Activated T-cell treated with anti-CD3 and anti-CD28 coated beads, Interleukin-2, amount 50 U/mL, for 4 hours (primary cell): Measurements from ENCODE around the gene UTP18. TPM values are rescaled to one million over a fixed set of nuclear protein-coding genes. Genes with fewer than 3 reads are reported as not detected.
"Not testable (repeated sequence)": the region's sequence is repeated elsewhere in the genome, so short reads cannot be mapped to it uniquely, and the experiment has no call there.

Source experiments
- ATAC-seq, 2 donors: fragments of 200-7000 bp; cut with Tn5 transposase; one replicate each; pipeline ENCODE4 v1.10.0; 2021
- DNase-seq: peaks from one replicate; pipeline ENCODE4 v3.0.0-alpha.2; 2020
- H3K27me3 Mint-ChIP-seq: one replicate; pipeline ENCODE4 v1.8.0; 2021; ENCODE audit warnings: low read depth, mixed read lengths
- H3K36me3 Mint-ChIP-seq: one replicate; pipeline ENCODE4 v1.8.0; 2022; ENCODE audit warnings: mixed read lengths; ENCODE audit not compliant: insufficient read depth
- H3K4me1 Mint-ChIP-seq: one replicate; pipeline ENCODE4 v1.8.0; 2021; ENCODE audit warnings: low read depth, mixed read lengths
- H3K4me3 Mint-ChIP-seq: one replicate; pipeline ENCODE4 v1.8.0; 2021; ENCODE audit warnings: mild to moderate bottlenecking, moderate library complexity, mixed read lengths
- H3K9me3 Mint-ChIP-seq: one replicate; pipeline ENCODE4 v1.8.0; 2021; ENCODE audit warnings: mixed read lengths
- total RNA-seq, 3 donors: library from RNA; stranded (reverse); gene quantifications; one replicate each; pipeline ENCODE4 v1.2.1, GENCODE V29; 2021

Gene UTP18
- 100 to 1,000 TPM in 1 of 3 donors, 10 to 100 TPM in 2; 80.0 to 103 (median 89.0) TPM for total RNA-seq

- Mint-ChIP-seq H3K27me3 (no peaks in the 10 kb centered on the region), H3K36me3 (peaks cover 21% of the 10 kb centered on the region), H3K4me3 (peak within 1 kb of the TSS; percentile 89), H3K9me3 (no peaks in the 10 kb centered on the region), H3K4me1 (peaks cover 63% of the 10 kb centered on the region)
- ATAC-seq (peak; percentile 83 to 84), DNase-seq (peak; percentile 95)
These were observed at the start of gene UTP18 for GRCh38 chr17:51260237-51261023. Gene UTP18 (plus strand): TSS chr17:51260546. CDS start chr17:51260585, 39 bp downstream.

DNA sequence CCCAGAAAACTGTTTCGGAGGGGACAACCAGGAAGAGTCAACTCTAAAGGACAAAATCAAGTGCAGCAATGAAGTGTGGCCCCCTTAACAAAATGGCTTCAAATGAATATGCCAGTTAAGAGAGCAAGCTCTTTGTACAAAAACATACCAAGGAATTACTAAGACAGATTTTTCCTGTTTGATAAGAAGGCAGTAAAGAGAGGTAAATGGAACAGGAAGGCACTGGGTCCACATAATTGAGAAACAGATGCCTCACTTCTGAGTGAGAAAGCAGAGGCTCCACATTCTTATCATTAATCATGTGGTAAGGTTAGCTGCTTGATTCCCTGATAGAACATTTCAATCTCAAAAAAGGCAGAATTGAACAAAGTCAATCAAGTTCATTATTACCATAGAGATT lies 45.4 kb upstream of the UTP18 start:
- H3K36me3 Mint-ChIP-seq = peaks cover 16% of the 10 kb centered on the region
- H3K4me3 Mint-ChIP-seq = no peak overlapping the region
- no peaks in the 10 kb centered on the region for H3K4me1 Mint-ChIP-seq
- no peaks in the 10 kb centered on the region for H3K27me3 Mint-ChIP-seq
- H3K9me3 Mint-ChIP-seq = no peaks in the 10 kb centered on the region
- DNase-seq (no peak), ATAC-seq (no peak)

GRCh38 chr17:51217946-51218345 lies 42.4 kb upstream of the UTP18 start:
- ATAC-seq (no peak), DNase-seq (no peak)
- Mint-ChIP-seq H3K27me3 (no peaks in the 10 kb centered on the region), H3K9me3 (no peaks in the 10 kb centered on the region), H3K4me1 (no peaks in the 10 kb centered on the region), H3K4me3 (no peak overlapping the region), H3K36me3 (peaks cover 21% of the 10 kb centered on the region)

DNA sequence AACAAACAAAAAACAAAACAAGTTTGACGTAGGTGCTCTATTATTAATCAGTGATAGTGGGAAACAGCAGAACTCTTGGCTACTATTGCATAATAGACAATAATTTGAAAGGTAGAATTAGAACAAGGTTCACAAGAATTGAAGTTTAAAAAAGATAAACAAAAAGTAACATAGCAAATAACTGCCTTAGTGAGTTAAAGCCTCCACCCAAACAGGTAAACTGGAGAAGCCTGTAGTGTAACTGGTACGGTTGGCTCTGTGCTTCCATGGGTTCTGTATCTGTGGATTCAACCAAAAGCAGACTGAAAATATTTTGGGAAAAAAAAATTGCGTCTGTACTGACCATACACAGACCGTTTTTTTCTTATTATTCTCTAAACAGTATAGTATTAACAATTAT lies 39.0 kb upstream of the UTP18 start:
- Mint-ChIP-seq H3K4me1 (peaks cover 17% of the 10 kb centered on the region), H3K27me3 (no peaks in the 10 kb centered on the region), H3K4me3 (no peak overlapping the region), H3K9me3 (no peaks in the 10 kb centered on the region), H3K36me3 (peaks cover 33% of the 10 kb centered on the region)
- DNase-seq (no peak), ATAC-seq (no peak)

GRCh38 chr17:51224402-51225262 lies 35.7 kb upstream of the UTP18 start:
- DNase-seq = no peak
- H3K4me1 Mint-ChIP-seq = peaks cover 22% of the 10 kb centered on the region
- H3K9me3 Mint-ChIP-seq = no peaks in the 10 kb centered on the region
- no peak for ATAC-seq
- no peak overlapping the region for H3K4me3 Mint-ChIP-seq
- H3K36me3 Mint-ChIP-seq = peaks cover 25% of the 10 kb centered on the region
- H3K27me3 Mint-ChIP-seq = no peaks in the 10 kb centered on the region

DNA sequence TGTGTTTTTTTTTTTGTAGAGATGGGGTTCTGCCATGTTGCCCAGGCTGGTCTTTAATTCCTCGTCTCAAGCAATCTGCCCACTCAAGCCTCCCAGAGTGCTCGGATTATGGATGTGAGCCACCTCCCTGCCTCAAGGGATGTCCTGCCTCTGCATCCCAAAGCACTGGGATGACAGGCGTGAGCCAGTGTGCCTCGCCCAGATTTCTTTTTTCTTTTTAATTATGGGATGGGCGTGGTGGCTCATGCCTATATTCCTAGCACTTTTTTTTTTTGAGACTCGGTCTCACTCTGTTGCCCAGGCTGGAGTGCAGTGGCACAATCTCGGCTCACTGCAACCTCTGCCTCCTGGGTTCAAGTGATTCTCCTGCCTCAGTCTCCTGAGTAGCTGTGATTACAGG lies 34.8 kb upstream of the UTP18 start:
- peaks cover 20% of the 10 kb centered on the region for H3K36me3 Mint-ChIP-seq
- ATAC-seq, H3K9me3 Mint-ChIP-seq, DNase-seq, H3K4me3 Mint-ChIP-seq, H3K27me3 Mint-ChIP-seq: not testable (repeated sequence)
- H3K4me1 Mint-ChIP-seq = peaks cover 30% of the 10 kb centered on the region

- Mint-ChIP-seq H3K9me3 (no peaks in the 10 kb centered on the region), H3K27me3 (no peaks in the 10 kb centered on the region), H3K36me3 (peaks cover 14% of the 10 kb centered on the region), H3K4me1 (peaks cover 38% of the 10 kb centered on the region), H3K4me3 (no peak overlapping the region)
- DNase-seq = no peak
- no peak for ATAC-seq
These were observed 32.2 kb upstream of the UTP18 start for GRCh38 chr17:51228161-51228560.

- peaks cover 31% of the 10 kb centered on the region for H3K4me1 Mint-ChIP-seq
- H3K9me3 Mint-ChIP-seq = no peaks in the 10 kb centered on the region
- no peak overlapping the region for H3K4me3 Mint-ChIP-seq
- peaks cover 3% of the 10 kb centered on the region for H3K36me3 Mint-ChIP-seq
- ATAC-seq (no peak), DNase-seq (no peak)
- no peaks in the 10 kb centered on the region for H3K27me3 Mint-ChIP-seq
These were observed 30.5 kb upstream of the UTP18 start for GRCh38 chr17:51229889-51230288.

GRCh38 chr17:51230306-51230705 lies 30.0 kb upstream of the UTP18 start:
- no peaks in the 10 kb centered on the region for H3K27me3 Mint-ChIP-seq
- ATAC-seq (no peak), DNase-seq (no peak)
- H3K36me3 Mint-ChIP-seq = no peaks in the 10 kb centered on the region
- no peaks in the 10 kb centered on the region for H3K9me3 Mint-ChIP-seq
- H3K4me1 Mint-ChIP-seq = peaks cover 29% of the 10 kb centered on the region
- no peak overlapping the region for H3K4me3 Mint-ChIP-seq

- ATAC-seq = no peak
- Mint-ChIP-seq H3K9me3 (no peaks in the 10 kb centered on the region), H3K36me3 (no peaks in the 10 kb centered on the region), H3K4me3 (no peak overlapping the region), H3K27me3 (no peaks in the 10 kb centered on the region), H3K4me1 (peaks cover 29% of the 10 kb centered on the region)
- DNase-seq = no peak
These were observed 28.3 kb upstream of the UTP18 start for GRCh38 chr17:51231999-51232398.

DNA sequence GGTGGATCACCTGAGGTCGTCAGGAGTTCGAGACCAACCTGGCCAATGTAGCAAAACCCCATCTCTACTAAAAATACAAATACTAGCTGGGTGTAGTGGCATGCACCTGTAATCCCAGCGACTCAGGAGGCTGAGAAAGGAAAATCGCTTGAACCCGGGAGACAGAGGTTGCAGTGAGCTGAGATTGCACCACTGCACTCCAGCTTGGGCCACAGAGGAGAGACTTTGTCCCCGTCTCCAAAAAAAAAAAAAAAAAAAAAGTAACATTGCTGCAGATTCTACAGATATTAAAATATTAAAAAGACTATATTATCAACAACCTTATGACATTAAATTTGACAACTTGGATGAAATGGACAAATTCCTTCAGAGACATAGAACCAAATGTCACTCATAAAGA lies 26.2 kb upstream of the UTP18 start:
- DNase-seq (no peak), ATAC-seq (no peak)
- Mint-ChIP-seq H3K36me3 (peaks cover 1% of the 10 kb centered on the region), H3K4me3 (no peak overlapping the region), H3K27me3 (no peaks in the 10 kb centered on the region), H3K4me1 (peaks cover 45% of the 10 kb centered on the region), H3K9me3 (no peaks in the 10 kb centered on the region)

DNA sequence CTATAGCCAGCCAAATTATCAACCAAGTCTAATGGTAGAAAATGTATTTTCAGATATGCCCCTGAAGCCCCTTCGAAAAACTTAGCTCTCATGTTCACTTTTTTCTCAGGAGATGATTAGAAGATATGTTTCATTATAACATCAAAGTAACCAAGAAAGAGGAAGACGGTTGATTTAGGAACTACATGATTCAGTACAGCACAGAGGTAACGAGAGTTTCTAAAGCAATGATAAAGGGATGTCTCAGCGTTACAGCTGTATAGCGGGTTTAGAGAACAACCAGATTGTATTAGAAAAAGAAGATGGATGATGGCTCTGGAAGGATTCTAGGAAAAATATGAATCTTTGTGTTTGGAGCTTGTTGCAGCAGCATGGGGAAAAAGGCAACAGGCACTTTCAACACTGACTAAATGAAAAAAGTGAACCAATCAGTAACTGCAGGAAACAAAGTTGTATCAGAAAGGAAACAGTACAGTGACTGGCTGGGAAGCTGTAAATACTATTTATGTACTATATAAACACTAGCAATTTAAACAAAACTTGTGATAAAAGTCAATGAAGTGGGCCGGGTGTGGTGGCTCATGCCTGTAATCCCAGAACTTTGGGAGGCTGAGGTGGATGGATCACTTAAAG lies 22.0 kb upstream of the UTP18 start:
- DNase-seq = no peak
- Mint-ChIP-seq H3K4me1 (peaks cover 46% of the 10 kb centered on the region), H3K27me3 (no peaks in the 10 kb centered on the region), H3K36me3 (peaks cover 1% of the 10 kb centered on the region), H3K9me3 (no peaks in the 10 kb centered on the region), H3K4me3 (peak overlapping the region; percentile 11)
- peak; percentile 89 to 93 for ATAC-seq

DNA sequence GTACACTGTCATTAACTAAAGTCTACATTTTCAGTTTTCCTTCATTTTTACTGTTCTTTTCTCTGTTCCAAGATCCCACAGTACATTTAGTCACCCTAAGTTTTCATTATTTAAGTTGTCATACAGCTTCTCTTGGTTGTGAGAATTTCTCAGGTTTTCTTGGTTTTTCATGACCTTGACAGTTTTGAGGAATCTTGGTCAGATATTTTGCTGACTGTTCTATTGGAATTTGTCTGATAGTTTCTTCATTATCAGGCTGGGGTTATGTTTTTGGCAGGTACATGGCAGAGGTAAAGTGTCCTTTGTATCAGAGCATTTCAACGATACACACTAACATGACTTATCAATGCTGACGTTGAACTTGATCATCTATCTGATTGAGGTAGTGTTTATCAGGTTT lies 20.1 kb upstream of the UTP18 start:
- peaks cover 1% of the 10 kb centered on the region for H3K36me3 Mint-ChIP-seq

DNA sequence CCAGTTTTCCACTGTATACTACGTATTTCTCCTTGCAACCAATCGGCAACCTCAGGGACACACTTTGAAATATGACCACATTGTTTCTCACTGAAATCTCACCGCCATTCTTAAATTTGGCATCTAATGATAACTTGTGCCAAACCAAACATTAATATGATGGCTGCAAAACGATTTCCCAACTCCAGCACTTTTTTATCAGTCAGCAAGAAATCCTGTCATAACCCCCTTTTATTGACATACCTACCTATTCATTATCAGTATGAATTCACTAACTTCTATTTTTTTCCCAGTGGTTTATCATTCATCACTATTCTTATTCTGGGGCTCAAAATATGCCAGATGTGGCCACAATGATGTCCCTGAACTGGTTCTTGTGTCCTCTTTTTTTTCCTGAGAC lies 16.3 kb upstream of the UTP18 start:
- no peak overlapping the region for H3K4me3 Mint-ChIP-seq
- H3K9me3 Mint-ChIP-seq = no peaks in the 10 kb centered on the region
- no peaks in the 10 kb centered on the region for H3K27me3 Mint-ChIP-seq
- DNase-seq = no peak
- ATAC-seq = no peak
- H3K36me3 Mint-ChIP-seq = peaks cover 4% of the 10 kb centered on the region
- H3K4me1 Mint-ChIP-seq = peaks cover 30% of the 10 kb centered on the region

More for the DNA sequence above, 20.1 kb upstream of the UTP18 start:
- no peaks in the 10 kb centered on the region for H3K9me3 Mint-ChIP-seq
- no peak overlapping the region for H3K4me3 Mint-ChIP-seq
- peaks cover 51% of the 10 kb centered on the region for H3K4me1 Mint-ChIP-seq
- no peak for DNase-seq
- no peaks in the 10 kb centered on the region for H3K27me3 Mint-ChIP-seq
- no peak for ATAC-seq
